ENCODE data around the gene RAB43. TPM values are rescaled to one million over a fixed set of nuclear protein-coding genes. Genes with fewer than 3 reads are reported as not detected.

RAB43 gene
- polyA plus RNA-seq, 1 donor from 2014 or later, result 0.57 TPM

GRCh38 chr3:129107793-129108192 is 13.8 kb downstream of the RAB43 start:
- Histone ChIP-seq H3K79me2 (replicated peaks; ENCODE audit: insufficient read depth, low read length) (no peaks in the 10 kb centered on the region), H3F3A (ENCODE audit: insufficient read depth, low read length, poor library complexity, severe bottlenecking) (no peaks in the 10 kb centered on the region), H3K27ac (ENCODE audit: low read length) (no peak overlapping the region), H3K4me3 (ENCODE audit: low read length) (no peak overlapping the region), H2AFZ (ENCODE audit: low read depth, low read length) (no peak overlapping the region), H3K9me2 (ENCODE audit: insufficient read depth, low read length) (no peaks in the 10 kb centered on the region), H3K27me3 (ENCODE audit: insufficient read depth, low read depth, low read length) (no peaks in the 10 kb centered on the region), H4K20me1 (ENCODE audit: insufficient read depth) (no peaks in the 10 kb centered on the region), H3K9ac (ENCODE audit: low read length) (no peak overlapping the region), H3K36me3 (ENCODE audit: insufficient read depth, low read length) (no peaks in the 10 kb centered on the region), H3K9me3 (ENCODE audit: low read length) (no peaks in the 10 kb centered on the region), H3K4me2 (ENCODE audit: low read length) (no peak overlapping the region)
- TF ChIP-seq TAF1 (IDR thresholded peaks at IDR 0.05; ENCODE audit: low read depth) (no peak), SMC3 (conservative IDR thresholded peaks at IDR 0.05; ENCODE audit: poor library complexity) (no peak), REST (IDR thresholded peaks at IDR 0.05; ENCODE audit: borderline replicate concordance) (no peak), EZH2 (IDR thresholded peaks at IDR 0.05; ENCODE audit: borderline replicate concordance, insufficient read depth, low read length, poor library complexity, severe bottlenecking) (no peak)

- Histone ChIP-seq H3K9me2 (ENCODE audit: insufficient read depth, low read length) (no peaks in the 10 kb centered on the region), H3K9ac (ENCODE audit: low read length) (no peak overlapping the region), H3F3A (ENCODE audit: insufficient read depth, low read length, poor library complexity, severe bottlenecking) (no peaks in the 10 kb centered on the region), H3K27me3 (ENCODE audit: insufficient read depth, low read depth, low read length) (no peaks in the 10 kb centered on the region), H3K9me3 (ENCODE audit: low read length) (no peaks in the 10 kb centered on the region), H3K4me2 (ENCODE audit: low read length) (no peak overlapping the region), H3K27ac (ENCODE audit: low read length) (no peak overlapping the region), H2AFZ (ENCODE audit: low read depth, low read length) (no peak overlapping the region), H3K4me3 (ENCODE audit: low read length) (no peak overlapping the region), H3K36me3 (ENCODE audit: insufficient read depth, low read length) (no peaks in the 10 kb centered on the region), H3K79me2 (replicated peaks; ENCODE audit: insufficient read depth, low read length) (no peaks in the 10 kb centered on the region), H4K20me1 (ENCODE audit: insufficient read depth) (no peaks in the 10 kb centered on the region)
- TF ChIP-seq TAF1 (IDR thresholded peaks at IDR 0.05; ENCODE audit: low read depth), result no peak
- TF ChIP-seq MXI1 (conservative IDR thresholded peaks at IDR 0.05; ENCODE audit: poor library complexity, severe bottlenecking), result no peak
- no peak for TF ChIP-seq EZH2 (IDR thresholded peaks at IDR 0.05; ENCODE audit: borderline replicate concordance, insufficient read depth, low read length, poor library complexity, severe bottlenecking)
- no peak for TF ChIP-seq SMC3 (conservative IDR thresholded peaks at IDR 0.05; ENCODE audit: poor library complexity)
- TF ChIP-seq CTCF (IDR thresholded peaks at IDR 0.05; ENCODE audit: poor library complexity, severe bottlenecking), result no peak
- no peak for TF ChIP-seq REST (IDR thresholded peaks at IDR 0.05; ENCODE audit: borderline replicate concordance)
- no peak for TF ChIP-seq RAD21 (conservative IDR thresholded peaks at IDR 0.05)
- no peak for TF ChIP-seq EP300 (conservative IDR thresholded peaks at IDR 0.05; ENCODE audit: poor library complexity, severe bottlenecking)
- no peak for TF ChIP-seq POLR2AphosphoS5 (IDR thresholded peaks at IDR 0.05)
Observed at GRCh38 chr3:129106866-129107565, 14.6 kb downstream of the RAB43 start.
